GM12878 (cell line): ENCODE measurements around the gene ADAMTS14. TPM values are rescaled to one million over a fixed set of nuclear protein-coding genes. Genes with fewer than 3 reads are reported as not detected.

Source experiments
- ATF2 ChIP-seq: IDR thresholded peaks from 2 replicates; pipeline ENCODE4 v1.6.1; 2012; ENCODE audit warnings: low read length, inconsistent platforms
- CREB1 ChIP-seq: IDR thresholded peaks from 2 replicates; pipeline ENCODE4 v1.6.1; 2012; ENCODE audit warnings: low read depth, mild to moderate bottlenecking, inconsistent platforms
- DPF2 ChIP-seq: fragments of 450-650 bp; IDR thresholded peaks from 2 replicates; pipeline ENCODE4 v1.6.1; 2017; ENCODE audit warnings: mild to moderate bottlenecking
- E4F1 ChIP-seq: fragments of 450-650 bp; IDR thresholded peaks from 2 replicates; pipeline ENCODE4 v1.6.1; 2018; ENCODE audit warnings: borderline replicate concordance, mild to moderate bottlenecking; ENCODE audit not compliant: partially characterized antibody
- LARP7 ChIP-seq: fragments of 450-650 bp; IDR thresholded peaks from 2 replicates; pipeline ENCODE4 v1.6.1; 2017; ENCODE audit warnings: mild to moderate bottlenecking
- MTA3 ChIP-seq: IDR thresholded peaks from 2 replicates; pipeline ENCODE4 v1.6.1; 2012; ENCODE audit warnings: low read length, inconsistent platforms, borderline replicate concordance
- NFYA ChIP-seq: IDR thresholded peaks from 2 replicates; pipeline ENCODE4 v1.6.1; 2011; ENCODE audit warnings: low read depth, mild to moderate bottlenecking, low read length, improper control_type of control experiment, borderline replicate concordance
- NR2C2 ChIP-seq: IDR thresholded peaks from 2 replicates; pipeline ENCODE4 v1.6.1; 2011; ENCODE audit warnings: borderline replicate concordance, low read depth; ENCODE audit not compliant: control insufficient read depth, insufficient read length
- POLR2A ChIP-seq: IDR thresholded peaks from 2 replicates; pipeline ENCODE4 v1.6.1; 2011; ENCODE audit warnings: low read depth, mild to moderate bottlenecking, low read length
- SP1 ChIP-seq: IDR thresholded peaks from one replicate; pipeline ENCODE4 v1.6.1; 2011; ENCODE audit warnings: low read depth, low read length
- STAT3 ChIP-seq: IDR thresholded peaks from 2 replicates; pipeline ENCODE4 v1.6.1; 2011; ENCODE audit warnings: low read depth, low read length, improper control_type of control experiment
- ZBTB40 ChIP-seq: fragments of 450-650 bp; IDR thresholded peaks from 2 replicates; pipeline ENCODE4 v1.6.1; 2016; ENCODE audit warnings: mild to moderate bottlenecking, moderate library complexity, borderline replicate concordance
- polyA plus RNA-seq, 11 experiments: library from polyadenylated mRNA; depleted of rRNA in 4 of 11; unstranded in 6 of 11; stranded (reverse) in 5 of 11; fragments of >200 nt; fragmentation: Nextera tagmentation in 4 of 11; fragmentation: Illumina TruSeq in 1 of 11; extraction: Ambion mirVana in 4 of 11; extraction: Trizol in 1 of 11; gene quantifications; 1 replicate in 1 of 11; 2 replicates in 10 of 11; pipeline versions ENCODE4 v1.2.1 to v1.2.3, GENCODE V29; 2011 to 2016; ENCODE audit warnings: inconsistent platforms in 2 of 11, missing spikeins in 2 of 11, low read depth in 1 of 11
- total RNA-seq, 4 experiments: library from RNA; depleted of rRNA in 3 of 4; stranded (reverse); fragments of >200 nt in 3 of 4; fragmentation: Illumina TruSeq in 1 of 4; extraction: Trizol in 1 of 4; gene quantifications; 2 replicates each; pipeline versions ENCODE4 v1.2.1 to v1.2.3, GENCODE V29; 2013 to 2021

ADAMTS14 gene
- total and polyA plus RNA-seq, 10 of the 15 experiments (the other 5 are each of a cell fraction or from before 2014, with no cell fraction given), result 0.03 to 0.05 TPM; not detected in 8

GRCh38 chr10:70743430-70743788, 71.1 kb downstream of the ADAMTS14 start (continued):
- TF ChIP-seq NFYA (no peak), E4F1 (no peak), ZBTB40 (no peak), ATF2 (no peak), POLR2A (no peak), CREB1 (no peak), DPF2 (no peak), STAT3 (no peak), NR2C2 (no peak), SP1 (no peak), LARP7 (no peak), MTA3 (no peak)
